Measurements from ENCODE around the gene LRP3. TPM values are rescaled to one million over a fixed set of nuclear protein-coding genes. Genes with fewer than 3 reads are reported as not detected.
"Not testable (repeated sequence)": the region's sequence is repeated elsewhere in the genome, so short reads cannot be mapped to it uniquely, and the experiment has no call there.

The LRP3 gene
- total RNA-seq, 2 experiments from 2014 or later = not detected

DNA sequence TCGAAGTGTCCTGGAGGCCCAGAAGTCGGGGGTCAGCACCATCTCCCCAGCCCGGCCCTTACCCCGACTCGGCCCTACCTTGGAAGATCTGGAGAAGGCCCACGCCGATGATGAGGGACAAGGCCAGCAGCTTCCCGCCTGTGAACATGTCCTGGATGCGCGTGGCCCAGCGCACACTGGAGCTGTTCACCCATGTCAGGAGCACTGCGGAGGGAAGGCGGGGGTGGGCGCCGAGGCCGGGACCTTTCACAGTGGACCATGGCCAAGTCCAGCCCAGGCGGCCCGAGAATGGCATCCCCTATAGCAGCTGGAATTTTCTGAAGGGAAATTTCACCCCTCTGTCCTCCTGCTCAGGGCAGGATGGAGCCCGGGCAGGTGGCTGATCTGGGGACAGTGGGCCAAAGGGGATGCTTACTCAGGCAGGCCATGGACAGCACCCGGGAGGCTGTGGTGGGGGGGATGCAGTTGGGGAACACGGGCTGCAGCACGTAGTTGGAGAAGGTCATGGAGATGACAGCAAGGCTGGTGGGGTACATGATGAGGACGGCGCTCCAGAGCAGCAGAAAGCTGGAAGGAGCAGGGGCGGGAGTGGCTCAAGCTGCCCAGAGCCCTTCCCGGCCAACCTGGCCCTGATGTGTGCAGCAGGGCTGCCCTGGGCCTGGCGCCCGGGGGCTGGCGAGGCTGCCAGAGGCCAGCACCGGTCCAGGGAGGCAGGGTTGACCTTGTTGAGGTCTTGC is 18.5 kb downstream of the LRP3 start:
- ChIA-PET CTCF (no interaction called here), POLR2A (no interaction called here)
- H3K36me3 Mint-ChIP-seq (ENCODE audit: low read depth) = no peaks in the 10 kb centered on the region
- no peaks in the 10 kb centered on the region for H3K27me3 Mint-ChIP-seq (ENCODE audit: low read depth)
- H3K27ac Mint-ChIP-seq = no peak overlapping the region
- DNase-seq = no peak
- no peaks in the 10 kb centered on the region for H3K4me1 Mint-ChIP-seq (ENCODE audit: low read depth)
- H3K4me3 Mint-ChIP-seq = no peak overlapping the region
- H3K9me3 Mint-ChIP-seq (ENCODE audit: insufficient read depth) = no peaks in the 10 kb centered on the region
- no peak for ATAC-seq

DNA sequence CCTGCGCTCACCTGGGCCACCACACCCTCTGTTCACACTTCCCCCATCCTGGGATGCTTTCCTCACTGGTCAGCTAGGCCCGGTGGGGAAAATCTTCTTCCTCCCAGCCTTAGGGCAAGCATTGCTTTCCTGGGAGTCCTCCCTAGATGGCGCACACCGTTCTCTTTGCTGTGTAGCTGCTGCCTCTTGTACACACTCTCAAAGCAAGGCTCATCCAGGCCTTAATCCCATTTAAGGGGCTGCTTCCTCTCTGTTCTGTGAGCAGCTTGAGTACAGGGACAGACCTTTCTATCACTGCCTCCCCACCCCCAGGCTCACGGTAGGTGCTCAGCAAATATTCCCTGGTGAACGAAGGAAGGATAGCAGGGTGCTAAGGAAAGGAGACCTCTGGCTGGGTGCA is 20.5 kb downstream of the LRP3 start:
- Mint-ChIP-seq H3K27me3 (ENCODE audit: low read depth) (no peaks in the 10 kb centered on the region), H3K4me3 (no peak overlapping the region), H3K27ac (no peak overlapping the region), H3K4me1 (ENCODE audit: low read depth) (no peaks in the 10 kb centered on the region), H3K9me3 (ENCODE audit: insufficient read depth) (no peaks in the 10 kb centered on the region), H3K36me3 (ENCODE audit: low read depth) (no peaks in the 10 kb centered on the region)
- ATAC-seq (no peak), DNase-seq (no peak)
- ChIA-PET CTCF (no interaction called here), POLR2A (no interaction called here)

DNA sequence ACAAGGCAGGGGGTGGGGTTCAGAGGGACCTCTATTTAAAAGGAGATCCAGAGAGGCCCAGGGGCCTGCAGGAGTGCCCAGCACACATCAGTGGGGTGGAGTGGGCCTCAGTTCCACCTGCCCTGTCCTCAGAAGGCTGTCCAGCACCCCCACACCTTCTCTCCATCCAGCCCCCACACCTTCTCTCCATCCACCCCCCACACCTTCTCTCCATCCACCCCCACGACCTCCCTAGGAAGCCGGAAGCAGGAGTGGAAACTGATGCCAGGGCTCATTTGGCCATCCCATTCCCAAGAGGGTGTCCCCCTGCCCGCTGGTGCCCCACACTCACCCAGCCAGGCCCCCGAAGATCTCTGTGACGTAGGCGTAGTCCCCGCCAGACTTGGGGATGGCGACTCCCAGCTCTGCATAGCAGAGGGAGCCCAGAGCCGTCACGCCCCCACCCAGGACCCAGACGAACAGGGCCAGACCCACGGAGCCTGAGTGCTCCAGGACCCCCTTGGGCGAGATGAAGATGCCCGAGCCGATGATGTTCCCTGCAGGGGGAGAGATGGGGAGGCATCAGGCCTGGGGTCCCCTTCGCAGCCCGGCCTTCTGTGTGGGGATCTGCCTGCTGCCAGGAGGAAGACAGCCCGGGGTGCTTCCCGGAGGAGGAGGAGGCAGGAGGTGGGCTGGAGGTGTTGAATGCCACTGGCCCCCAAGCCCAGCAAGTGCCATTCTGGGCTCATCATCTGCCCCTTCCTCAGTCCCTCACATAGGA is 21.5 kb downstream of the LRP3 start:
- POLR2A ChIA-PET = no interaction called here
- ATAC-seq (no peak), DNase-seq (no peak)
- Mint-ChIP-seq H3K36me3 (ENCODE audit: low read depth) (no peaks in the 10 kb centered on the region), H3K4me3 (no peak overlapping the region), H3K27me3 (ENCODE audit: low read depth) (no peaks in the 10 kb centered on the region), H3K9me3 (ENCODE audit: insufficient read depth) (no peaks in the 10 kb centered on the region), H3K4me1 (ENCODE audit: low read depth) (no peaks in the 10 kb centered on the region), H3K27ac (no peak overlapping the region)
- CTCF ChIA-PET = no interaction called here

DNA sequence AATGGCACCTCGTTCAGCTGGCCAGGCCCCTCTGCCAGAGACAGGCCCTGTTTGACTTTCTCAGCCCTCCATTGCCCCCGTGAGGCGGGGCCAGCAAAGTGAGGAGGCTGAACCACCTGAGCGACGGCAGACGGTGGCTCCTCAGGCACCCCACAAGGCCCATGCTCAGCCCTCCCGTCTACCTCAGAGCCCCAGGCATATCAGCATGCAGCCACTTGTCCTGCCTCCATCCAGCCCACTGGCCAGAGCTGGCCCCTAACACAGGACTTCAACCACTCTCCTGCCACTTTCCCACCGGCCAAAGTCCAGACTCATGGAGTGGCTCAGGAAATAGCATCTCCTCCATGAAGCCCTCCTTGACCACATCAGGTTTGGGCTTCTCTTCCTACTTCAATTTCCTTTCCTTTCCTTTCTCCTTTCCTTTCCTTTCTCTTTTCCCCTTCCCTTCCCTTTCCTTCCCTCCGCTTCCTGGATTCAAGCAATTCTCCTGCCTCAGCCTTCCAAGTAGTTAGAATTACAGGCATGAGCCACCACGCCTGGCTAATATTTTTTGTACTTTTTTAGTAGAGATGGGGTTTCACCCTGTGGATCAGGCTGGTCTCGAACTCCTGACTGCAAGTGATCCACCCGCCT is 22.2 kb downstream of the LRP3 start:
- H3K4me1 Mint-ChIP-seq (ENCODE audit: low read depth) = no peaks in the 10 kb centered on the region
- POLR2A ChIA-PET = no interaction called here
- H3K27me3 Mint-ChIP-seq (ENCODE audit: low read depth) = no peaks in the 10 kb centered on the region
- ATAC-seq (no peak), DNase-seq (no peak)
- CTCF ChIA-PET = no interaction called here
- H3K36me3 Mint-ChIP-seq (ENCODE audit: low read depth) = no peaks in the 10 kb centered on the region
- H3K9me3 Mint-ChIP-seq (ENCODE audit: insufficient read depth) = no peaks in the 10 kb centered on the region
- H3K4me3 Mint-ChIP-seq = no peak overlapping the region
- H3K27ac Mint-ChIP-seq = no peak overlapping the region

DNA sequence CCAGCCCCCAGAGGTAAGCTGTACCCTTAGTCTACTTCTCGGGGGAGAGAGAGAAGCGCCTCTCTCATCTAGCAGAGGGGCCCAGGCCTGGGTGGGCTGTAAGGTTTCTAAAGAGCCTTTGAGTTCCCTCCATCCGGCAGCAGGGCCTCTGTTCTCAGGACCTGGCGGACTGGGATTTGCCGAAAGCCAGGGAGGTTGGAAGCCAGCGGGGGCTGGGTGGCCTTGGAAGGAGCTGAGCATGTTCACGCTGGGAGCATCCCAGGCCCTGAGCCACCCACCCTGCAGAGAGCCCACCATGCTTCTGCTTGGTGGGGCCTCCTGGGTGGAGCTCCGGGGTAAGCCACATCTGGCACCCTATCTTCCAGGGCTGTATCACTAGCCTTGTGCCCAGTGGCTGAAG is 23.8 kb downstream of the LRP3 start:
- DNase-seq = no peak
- no peak overlapping the region for H3K27ac Mint-ChIP-seq
- H3K9me3 Mint-ChIP-seq (ENCODE audit: insufficient read depth) = no peaks in the 10 kb centered on the region
- POLR2A ChIA-PET = no interaction called here
- no peak overlapping the region for H3K4me3 Mint-ChIP-seq
- no peaks in the 10 kb centered on the region for H3K36me3 Mint-ChIP-seq (ENCODE audit: low read depth)
- H3K27me3 Mint-ChIP-seq (ENCODE audit: low read depth) = peaks cover 6% of the 10 kb centered on the region
- CTCF ChIA-PET = interaction anchor here (1.3 kb wide), 1 partner anchor 12 kb away, joined by 3 read pairs; no protein-coding TSS in a partner anchor
- no peak for ATAC-seq
- no peaks in the 10 kb centered on the region for H3K4me1 Mint-ChIP-seq (ENCODE audit: low read depth)

DNA sequence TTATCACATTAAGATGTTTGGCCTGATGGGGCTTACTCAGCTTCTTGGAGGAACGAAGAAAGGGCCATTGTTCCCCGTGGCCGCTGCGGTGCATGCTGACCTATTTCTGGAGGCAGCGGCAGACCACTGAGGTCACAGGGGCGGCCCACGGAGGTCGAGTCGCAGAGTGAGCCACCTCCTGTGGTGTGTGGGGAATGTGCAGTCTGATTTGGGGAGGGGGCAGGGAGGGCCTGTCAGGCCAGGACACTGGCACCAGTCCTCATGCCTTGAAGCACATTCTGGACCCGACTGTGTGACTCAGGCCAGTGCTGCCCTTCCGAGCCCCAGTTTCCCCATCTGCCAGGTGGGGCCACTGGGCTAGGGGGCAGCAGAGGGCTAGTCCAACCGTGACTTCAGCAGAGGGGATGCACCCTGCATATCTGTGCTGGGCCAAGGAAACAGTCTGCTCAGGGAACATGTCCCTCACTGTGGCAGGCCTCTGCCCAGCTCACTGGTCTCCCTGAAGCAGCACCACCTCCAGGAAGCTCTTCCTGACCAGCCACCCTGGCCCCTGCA is 25.2 kb downstream of the LRP3 start:
- no peaks in the 10 kb centered on the region for H3K4me1 Mint-ChIP-seq (ENCODE audit: low read depth)
- no peak overlapping the region for H3K27ac Mint-ChIP-seq
- no peak overlapping the region for H3K4me3 Mint-ChIP-seq
- peaks cover 11% of the 10 kb centered on the region for H3K27me3 Mint-ChIP-seq (ENCODE audit: low read depth)
- ATAC-seq = no peak
- ChIA-PET POLR2A (no interaction called here), CTCF (no interaction called here)
- no peak for DNase-seq
- no peaks in the 10 kb centered on the region for H3K36me3 Mint-ChIP-seq (ENCODE audit: low read depth)
- no peaks in the 10 kb centered on the region for H3K9me3 Mint-ChIP-seq (ENCODE audit: insufficient read depth)

DNA sequence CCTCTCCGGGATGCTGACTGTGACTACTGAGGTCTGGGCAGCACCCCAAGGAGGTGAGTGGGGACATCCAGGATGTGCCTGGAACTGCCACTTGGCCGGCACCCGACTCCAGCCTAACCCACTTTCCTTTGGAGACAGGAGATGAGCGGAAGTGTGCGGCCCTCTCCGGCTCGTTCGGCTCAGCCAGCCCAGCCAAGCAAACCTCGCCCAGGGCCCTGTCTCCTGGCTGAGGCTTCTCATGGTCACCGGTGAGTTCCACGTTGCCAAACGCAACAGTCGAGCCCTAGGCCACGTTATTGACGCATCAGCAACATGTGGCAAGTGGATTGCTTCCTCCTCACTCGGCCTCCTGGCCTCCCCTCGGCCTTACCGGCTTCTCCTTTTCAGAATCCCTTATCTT is 26.0 kb downstream of the LRP3 start:
- CTCF ChIA-PET = no interaction called here
- H3K4me1 Mint-ChIP-seq (ENCODE audit: low read depth) = no peaks in the 10 kb centered on the region

DNA sequence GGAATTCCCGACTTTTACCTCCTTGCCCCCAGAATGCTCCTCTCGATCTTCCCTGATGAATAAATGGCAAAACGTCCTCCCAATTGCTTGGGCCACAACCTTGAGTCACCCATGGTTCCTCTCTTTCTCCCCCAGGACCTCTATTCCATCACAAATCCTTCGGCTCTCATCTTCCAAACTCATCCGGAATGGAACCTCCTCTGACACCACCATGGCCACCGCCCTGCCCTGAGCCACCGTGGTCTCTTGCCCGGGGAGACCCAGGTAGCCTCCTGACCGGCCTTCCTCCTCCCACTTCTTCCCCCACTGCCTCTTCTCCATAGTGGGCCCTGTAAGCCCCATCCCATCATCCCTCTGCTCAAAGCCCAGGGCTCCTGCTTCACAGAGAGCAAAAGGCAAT is 26.6 kb downstream of the LRP3 start:
- Mint-ChIP-seq H3K36me3 (ENCODE audit: low read depth) (no peaks in the 10 kb centered on the region), H3K27me3 (ENCODE audit: low read depth) (peaks cover 20% of the 10 kb centered on the region), H3K4me3 (no peak overlapping the region), H3K9me3 (ENCODE audit: insufficient read depth) (no peaks in the 10 kb centered on the region), H3K4me1 (ENCODE audit: low read depth) (no peaks in the 10 kb centered on the region), H3K27ac (no peak overlapping the region)
- ChIA-PET CTCF (interaction anchor here (0.6 kb wide), 1 partner anchor 85 kb away, joined by 3 read pairs; no protein-coding TSS in a partner anchor), POLR2A (no interaction called here)
- ATAC-seq (no peak), DNase-seq (no peak)

More for the DNA sequence above, 26.0 kb downstream of the LRP3 start:
- H3K27ac Mint-ChIP-seq = no peak overlapping the region
- ATAC-seq (no peak), DNase-seq (no peak)
- H3K9me3 Mint-ChIP-seq (ENCODE audit: insufficient read depth) = no peaks in the 10 kb centered on the region
- POLR2A ChIA-PET = no interaction called here
- H3K27me3 Mint-ChIP-seq (ENCODE audit: low read depth) = peaks cover 19% of the 10 kb centered on the region
- no peak overlapping the region for H3K4me3 Mint-ChIP-seq
- no peaks in the 10 kb centered on the region for H3K36me3 Mint-ChIP-seq (ENCODE audit: low read depth)

DNA sequence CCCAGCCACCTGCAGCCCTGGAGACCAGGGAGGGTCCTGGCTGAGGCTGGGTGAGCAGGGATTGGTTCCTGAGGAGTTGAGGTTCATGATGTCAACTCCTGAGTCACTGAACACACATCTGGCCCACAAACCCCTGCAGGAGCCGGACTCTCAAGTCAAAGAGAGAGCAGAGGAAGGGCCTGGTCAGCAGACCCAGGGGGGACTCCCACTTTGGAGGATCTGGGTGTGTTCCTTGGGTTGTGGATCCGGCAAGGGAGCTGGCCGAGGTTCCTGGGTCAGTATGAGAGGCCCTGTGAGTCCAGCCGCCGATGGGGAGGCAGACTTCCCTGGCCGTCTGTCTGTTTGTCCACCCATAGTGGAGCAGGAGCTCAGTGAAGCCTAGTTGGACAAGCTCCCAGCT is 27.5 kb downstream of the LRP3 start:
- no peaks in the 10 kb centered on the region for H3K36me3 Mint-ChIP-seq (ENCODE audit: low read depth)

DNA sequence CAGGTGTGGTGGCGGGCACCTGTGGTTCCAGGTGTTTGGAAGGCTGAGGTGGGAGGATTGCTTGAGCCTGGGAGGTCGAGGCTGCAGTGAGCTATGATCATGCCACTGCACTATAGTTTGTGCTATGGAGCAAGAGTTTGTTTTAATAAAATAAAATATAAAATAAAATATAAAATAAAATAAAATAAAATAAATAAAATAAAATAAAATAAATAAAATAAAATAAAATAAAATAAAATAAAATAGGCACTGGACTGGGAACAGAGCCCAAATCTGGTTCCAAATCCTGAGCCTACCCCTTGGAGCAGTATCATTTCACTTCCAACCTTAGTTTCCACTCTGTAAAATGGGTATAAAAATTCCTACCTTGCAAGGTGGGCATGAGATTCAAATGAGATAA is 28.1 kb downstream of the LRP3 start:
- H3K27ac Mint-ChIP-seq; H3K9me3 Mint-ChIP-seq (ENCODE audit: insufficient read depth); H3K4me1 Mint-ChIP-seq (ENCODE audit: low read depth); H3K4me3 Mint-ChIP-seq; POLR2A ChIA-PET; H3K36me3 Mint-ChIP-seq (ENCODE audit: low read depth); CTCF ChIA-PET; DNase-seq; ATAC-seq: not testable (repeated sequence)
- H3K27me3 Mint-ChIP-seq (ENCODE audit: low read depth) = peaks cover 31% of the 10 kb centered on the region

More for the DNA sequence above, 27.5 kb downstream of the LRP3 start:
- Mint-ChIP-seq H3K27me3 (ENCODE audit: low read depth) (peaks cover 28% of the 10 kb centered on the region), H3K4me1 (ENCODE audit: low read depth) (no peaks in the 10 kb centered on the region), H3K9me3 (ENCODE audit: insufficient read depth) (no peaks in the 10 kb centered on the region), H3K4me3 (no peak overlapping the region), H3K27ac (no peak overlapping the region)
- ATAC-seq (no peak), DNase-seq (no peak)
- CTCF ChIA-PET = interaction anchor here (0.6 kb wide), 1 partner anchor 86 kb away, joined by 3 read pairs; no protein-coding TSS in a partner anchor
- POLR2A ChIA-PET = no interaction called here

DNA sequence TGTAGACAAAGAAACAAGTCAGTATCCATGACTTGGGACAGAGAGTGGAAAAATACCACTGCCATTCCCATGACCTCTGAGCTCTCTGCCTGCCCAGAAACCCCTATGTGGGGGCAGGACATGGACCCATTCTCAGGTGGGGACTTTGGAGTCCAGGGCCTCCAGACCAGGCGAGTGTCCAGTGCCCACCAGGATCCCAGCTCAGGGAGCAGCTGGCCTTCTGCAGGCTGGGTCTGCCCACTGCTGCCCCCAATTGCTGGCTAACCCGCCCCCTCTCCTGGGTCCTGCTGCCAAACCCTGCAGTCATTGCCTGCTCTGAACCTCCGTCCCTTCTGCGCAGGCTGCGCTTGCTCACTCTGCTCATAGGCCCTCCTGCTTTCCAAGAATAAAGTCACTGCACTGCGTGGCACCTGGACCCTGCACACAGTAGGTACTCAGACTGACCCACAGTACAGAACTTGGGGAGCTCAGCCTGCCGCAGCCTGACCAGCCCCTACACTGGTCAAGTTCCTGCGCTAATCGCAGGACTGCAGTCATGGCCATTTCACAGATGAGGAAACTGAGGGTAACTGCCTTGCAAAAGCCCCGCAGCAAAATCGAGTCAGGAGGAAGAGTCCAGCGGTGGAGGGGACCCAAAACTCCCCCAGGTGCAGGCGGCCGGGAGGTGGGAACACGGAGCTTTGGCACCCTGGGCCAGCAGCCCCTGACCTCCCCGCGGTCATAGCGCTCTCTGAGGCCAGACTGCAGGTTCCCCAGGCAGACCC is 30.7 kb downstream of the LRP3 start:
- Mint-ChIP-seq H3K27ac (no peak overlapping the region), H3K36me3 (ENCODE audit: low read depth) (peaks cover 12% of the 10 kb centered on the region), H3K4me3 (no peak overlapping the region), H3K4me1 (ENCODE audit: low read depth) (no peaks in the 10 kb centered on the region), H3K9me3 (ENCODE audit: insufficient read depth) (peaks cover 16% of the 10 kb centered on the region), H3K27me3 (ENCODE audit: low read depth) (peaks cover 49% of the 10 kb centered on the region)
- POLR2A ChIA-PET = no interaction called here
- ATAC-seq = no peak
- no peak for DNase-seq
- CTCF ChIA-PET = interaction anchor here (1.2 kb wide), 1 partner anchor 11 kb away, joined by 3 read pairs; no protein-coding TSS in a partner anchor
